ENCODE measurements around the gene MAP3K5. TPM values are rescaled to one million over a fixed set of nuclear protein-coding genes. Genes with fewer than 3 reads are reported as not detected.

The MAP3K5 gene
- total RNA-seq, 4 donors from 2014 or later: 18.7 to 24.1 (median 20.7) TPM

DNA sequence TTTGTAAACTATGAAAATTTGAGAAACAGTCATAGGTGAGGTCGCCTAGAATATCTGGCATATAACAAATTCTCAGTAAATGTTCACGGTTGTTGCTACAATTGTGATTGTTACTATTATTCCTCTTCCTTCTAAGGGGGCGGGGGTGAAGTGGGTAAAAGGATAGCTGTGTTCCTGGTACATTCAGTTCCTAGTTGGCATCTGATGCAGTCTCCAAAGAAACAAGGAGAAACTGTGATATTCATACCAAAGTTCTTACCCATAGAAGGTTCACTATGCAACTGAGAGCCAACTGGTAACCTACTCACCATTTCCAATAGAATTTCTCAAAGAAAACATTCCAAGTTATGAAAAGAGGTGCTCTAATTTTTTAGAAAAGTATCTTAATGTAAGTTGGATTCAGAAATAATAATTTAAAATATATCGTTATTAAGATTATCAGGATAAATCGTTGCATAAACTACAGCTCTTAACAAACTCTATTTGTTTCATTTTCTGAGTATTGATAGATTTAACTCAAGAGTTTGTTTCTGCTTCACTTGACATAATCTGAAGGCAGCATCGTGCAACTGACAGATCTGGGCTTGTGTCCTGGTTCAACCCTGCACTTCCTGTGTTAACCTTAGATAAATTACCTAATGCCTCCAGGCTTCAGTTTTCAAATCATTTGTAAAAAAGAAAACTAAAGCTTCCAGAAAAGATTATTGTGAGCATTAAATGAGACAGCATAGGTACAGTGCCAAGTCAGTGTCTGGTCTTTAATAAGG lies 228.7 kb downstream of the MAP3K5 start:
- peaks cover 21 to 69% (median 27%) of the 10 kb centered on the region in 4 donors for H3K36me3 ChIP-seq
- H3K9me3 ChIP-seq: no peaks in the 10 kb centered on the region
- no peak for DNase-seq (ENCODE audit: extremely low spot score)
- WGBS: 81% methylated on average over 6 of the region's 6 CpGs
- H3K4me3 ChIP-seq: no peak overlapping the region
- TF ChIP-seq EP300 (IDR thresholded peaks at IDR 0.05): no peak
- TF ChIP-seq POLR2AphosphoS5 (IDR thresholded peaks at IDR 0.05): no peak
- TF ChIP-seq, protein P1, sequence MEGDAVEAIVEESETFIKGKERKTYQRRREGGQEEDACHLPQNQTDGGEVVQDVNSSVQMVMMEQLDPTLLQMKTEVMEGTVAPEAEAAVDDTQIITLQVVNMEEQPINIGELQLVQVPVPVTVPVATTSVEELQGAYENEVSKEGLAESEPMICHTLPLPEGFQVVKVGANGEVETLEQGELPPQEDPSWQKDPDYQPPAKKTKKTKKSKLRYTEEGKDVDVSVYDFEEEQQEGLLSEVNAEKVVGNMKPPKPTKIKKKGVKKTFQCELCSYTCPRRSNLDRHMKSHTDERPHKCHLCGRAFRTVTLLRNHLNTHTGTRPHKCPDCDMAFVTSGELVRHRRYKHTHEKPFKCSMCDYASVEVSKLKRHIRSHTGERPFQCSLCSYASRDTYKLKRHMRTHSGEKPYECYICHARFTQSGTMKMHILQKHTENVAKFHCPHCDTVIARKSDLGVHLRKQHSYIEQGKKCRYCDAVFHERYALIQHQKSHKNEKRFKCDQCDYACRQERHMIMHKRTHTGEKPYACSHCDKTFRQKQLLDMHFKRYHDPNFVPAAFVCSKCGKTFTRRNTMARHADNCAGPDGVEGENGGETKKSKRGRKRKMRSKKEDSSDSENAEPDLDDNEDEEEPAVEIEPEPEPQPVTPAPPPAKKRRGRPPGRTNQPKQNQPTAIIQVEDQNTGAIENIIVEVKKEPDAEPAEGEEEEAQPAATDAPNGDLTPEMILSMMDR (IDR thresholded peaks at IDR 0.05): no peak
- TF ChIP-seq POLR2A (IDR thresholded peaks at IDR 0.05; ENCODE audit: low read depth): no peak
- no peak overlapping the region for H3K27ac ChIP-seq (replicated peaks in 1 of 4)
- H3K27me3 ChIP-seq: no peaks in the 10 kb centered on the region
- intact Hi-C loops (cut with DNase I): no loop called here
- H3K4me1 ChIP-seq: peaks cover 0 to 3% (median 0%) of the 10 kb centered on the region in 4 donors

DNA sequence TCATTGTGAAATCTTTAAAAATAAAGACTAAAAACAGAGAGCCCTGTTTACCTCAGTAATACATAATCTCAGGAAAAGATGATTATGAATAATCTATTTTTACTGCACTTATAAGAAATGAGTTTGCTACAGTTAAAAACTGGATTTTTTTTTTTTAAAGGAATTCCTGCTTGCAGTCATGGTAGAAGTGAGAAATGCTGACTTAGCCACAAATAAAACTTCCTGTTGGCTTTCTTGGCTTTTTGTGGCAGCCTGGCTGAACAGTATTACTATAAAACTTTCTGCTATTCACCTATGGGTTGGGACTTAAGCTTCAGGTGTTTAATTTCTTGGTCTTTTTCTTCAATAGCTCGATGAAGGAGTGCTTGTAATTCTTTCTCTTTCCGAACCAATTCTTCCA lies 230.1 kb downstream of the MAP3K5 start:
- 65% methylated on average over 2 of the region's 2 CpGs for WGBS
- DNase-seq (ENCODE audit: extremely low spot score): no peak
- no peaks in the 10 kb centered on the region for H3K27me3 ChIP-seq
- TF ChIP-seq EP300 (IDR thresholded peaks at IDR 0.05): no peak
- TF ChIP-seq, protein P1 (IDR thresholded peaks at IDR 0.05): no peak
- TF ChIP-seq POLR2A (IDR thresholded peaks at IDR 0.05; ENCODE audit: low read depth): no peak
- no peak overlapping the region for H3K27ac ChIP-seq (replicated peaks in 1 of 4)
- intact Hi-C loops (cut with DNase I): no loop called here
- H3K4me3 ChIP-seq: no peak overlapping the region
- peaks cover 0 to 3% (median 0%) of the 10 kb centered on the region in 4 donors for H3K4me1 ChIP-seq
- H3K9me3 ChIP-seq: no peaks in the 10 kb centered on the region
- peaks cover 24 to 76% (median 27%) of the 10 kb centered on the region in 4 donors for H3K36me3 ChIP-seq

DNA sequence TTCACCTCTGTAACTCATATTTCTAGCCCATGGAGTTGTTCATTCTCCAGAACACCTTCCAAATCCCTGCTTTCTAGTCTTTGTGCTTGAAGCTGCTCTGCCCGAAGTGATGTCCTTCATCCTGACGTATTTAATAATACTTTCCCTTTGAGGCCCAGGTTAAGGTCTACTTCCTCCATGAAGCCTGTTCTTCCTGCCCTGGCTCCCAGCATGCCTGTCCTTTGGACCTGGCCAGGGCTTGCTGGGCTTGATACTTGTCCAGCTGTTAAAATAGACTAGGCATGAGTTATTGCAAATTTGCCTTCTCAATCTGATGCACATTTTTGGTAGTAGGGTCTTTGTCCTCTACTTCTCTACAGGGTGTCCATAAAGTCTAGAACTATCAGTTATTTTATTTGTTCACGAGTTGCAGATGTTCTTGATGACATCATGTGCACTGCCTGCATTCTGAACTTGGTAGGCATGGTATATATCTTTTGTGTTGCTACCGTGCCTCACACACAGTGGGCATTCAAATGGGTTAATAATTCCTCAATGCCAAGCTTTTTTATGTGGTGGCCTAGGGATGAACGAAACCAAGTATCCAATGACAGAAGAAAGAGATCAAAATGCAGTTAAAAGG lies 239.0 kb downstream of the MAP3K5 start:
- H3K9me3 ChIP-seq: no peaks in the 10 kb centered on the region
- TF ChIP-seq POLR2AphosphoS5 (IDR thresholded peaks at IDR 0.05) (no peak), POLR2A (IDR thresholded peaks at IDR 0.05; ENCODE audit: low read depth) (no peak), EP300 (IDR thresholded peaks at IDR 0.05) (no peak)
- TF ChIP-seq, protein P1 (IDR thresholded peaks at IDR 0.05): no peak
- H3K4me1 ChIP-seq: peaks cover 13 to 23% (median 17%) of the 10 kb centered on the region in 4 donors
- intact Hi-C loops (cut with DNase I): no loop called here
- WGBS: 84% methylated on average over 5 of the region's 5 CpGs
- no peak overlapping the region for H3K27ac ChIP-seq (replicated peaks in 1 of 4)
- peaks cover 0 to 39% (median 17%) of the 10 kb centered on the region in 4 donors for H3K36me3 ChIP-seq
- no peak for DNase-seq (ENCODE audit: extremely low spot score)
- H3K27me3 ChIP-seq: peaks cover 0 to 68% (median 9%) of the 10 kb centered on the region in 4 donors
- no peak overlapping the region for H3K4me3 ChIP-seq

DNA sequence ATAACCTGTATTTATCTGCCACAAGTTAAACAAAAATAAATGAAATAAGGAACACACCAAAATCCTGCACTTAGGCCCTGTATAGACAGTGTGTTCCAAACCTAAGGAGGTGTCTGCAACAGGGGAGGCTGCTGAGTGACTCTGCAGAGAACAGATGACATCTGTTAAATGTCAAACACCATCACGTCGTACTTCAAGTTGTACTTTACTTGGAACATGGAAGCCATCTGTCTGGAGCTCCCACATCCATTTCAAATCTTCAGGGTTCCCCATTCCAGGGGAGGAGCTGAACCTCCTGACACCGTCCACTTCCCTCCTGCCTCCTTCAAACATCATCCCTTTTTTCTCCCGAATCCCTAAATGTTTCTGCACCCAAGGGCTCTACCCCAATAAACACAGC lies 240.2 kb downstream of the MAP3K5 start:
- TF ChIP-seq, protein P1 (IDR thresholded peaks at IDR 0.05): no peak
- TF ChIP-seq POLR2A (IDR thresholded peaks at IDR 0.05; ENCODE audit: low read depth): no peak
- TF ChIP-seq EP300 (IDR thresholded peaks at IDR 0.05): no peak
- TF ChIP-seq POLR2AphosphoS5 (IDR thresholded peaks at IDR 0.05): no peak
- peaks cover 13 to 23% (median 17%) of the 10 kb centered on the region in 4 donors for H3K4me1 ChIP-seq

More for the DNA sequence above, 240.2 kb downstream of the MAP3K5 start:
- DNase-seq (ENCODE audit: extremely low spot score): no peak
- no peak overlapping the region for H3K4me3 ChIP-seq
- H3K27ac ChIP-seq (replicated peaks in 1 of 4): no peak overlapping the region
- peaks cover 0 to 68% (median 9%) of the 10 kb centered on the region in 4 donors for H3K27me3 ChIP-seq
- no peaks in the 10 kb centered on the region for H3K9me3 ChIP-seq
- H3K36me3 ChIP-seq: peaks cover 0 to 27% (median 10%) of the 10 kb centered on the region in 4 donors
- 49% methylated on average over 4 of the region's 4 CpGs for WGBS
- intact Hi-C loops (cut with DNase I): no loop called here
